Measurements from ENCODE around the gene EBF3.

DNA sequence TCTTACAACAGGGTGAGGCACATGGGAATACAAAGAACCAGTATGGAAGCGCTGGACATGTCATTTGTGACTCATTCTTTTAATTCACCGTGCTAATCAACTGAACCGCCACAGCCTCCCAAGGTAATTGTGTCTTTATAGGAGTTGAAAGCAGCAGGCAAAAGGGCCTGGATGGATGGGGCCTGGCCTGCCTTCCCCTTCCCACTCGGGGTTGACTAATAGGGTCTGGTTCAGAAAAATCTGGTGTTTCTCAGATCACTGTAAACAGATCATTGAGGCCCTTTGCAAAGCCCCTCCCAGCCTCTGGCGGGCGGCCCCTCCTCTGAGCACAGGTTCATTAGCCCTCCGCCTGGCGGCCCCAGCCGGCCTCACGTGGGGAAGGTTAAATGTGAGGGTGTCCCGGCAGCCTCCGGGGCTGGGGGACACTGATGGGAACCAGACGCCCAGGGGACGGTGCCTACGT lies 100.8 kb downstream of the EBF3 start:
- TF ChIP-seq CTCF (IDR thresholded peaks at IDR 0.05) (no peak), POLR2A (IDR thresholded peaks at IDR 0.05) (no peak)

All from Peyer's patch (tissue), 4 donors.